ENCODE measurements around the gene PSMB2.

GRCh38 chr1:35588197-35588910, 53.0 kb downstream of the PSMB2 start:
- TF ChIP-seq CTCF (IDR thresholded peaks at IDR 0.05; ENCODE audit: poor library complexity, severe bottlenecking) (no peak), RAD21 (conservative IDR thresholded peaks at IDR 0.05) (no peak)

All from neural cell (in vitro differentiated cells).